Keratinocyte (primary cell): ENCODE measurements around the gene TM4SF5. TPM values are rescaled to one million over a fixed set of nuclear protein-coding genes. Genes with fewer than 3 reads are reported as not detected.

ENCODE experiments used
- DNase-seq: peaks from one replicate; pipeline ENCODE4 v3.0.0-alpha.2; 2011; ENCODE audit warnings: low read depth, missing footprints, low spot score
- FAIRE-seq: peaks from 2 replicates; lab custom pipeline; 2011; peaks lifted over from hg19 to GRCh38; lab: Jason Lieb, UNC
- H2AFZ ChIP-seq: 2 replicates; pipeline ENCODE4 v1.6.0; 2012; ENCODE audit warnings: low read length, control low read depth, inconsistent platforms; ENCODE audit not compliant: control insufficient read depth
- H3K27ac ChIP-seq: 2 replicates; pipeline ENCODE4 v1.5.1; 2011; ENCODE audit warnings: low read length; ENCODE audit not compliant: control insufficient read depth, insufficient read depth
- H3K27me3 ChIP-seq: 3 replicates; pipeline ENCODE4 v1.6.0; 2011; ENCODE audit warnings: low read length; ENCODE audit not compliant: control insufficient read depth, insufficient read depth; ENCODE audit errors: extremely low read depth
- H3K36me3 ChIP-seq, 2 experiments: 2 replicates in 1 of 2; 3 replicates in 1 of 2; pipeline ENCODE4 v1.5.1; 2011; ENCODE audit warnings: low read length in 2 of 2, mild to moderate bottlenecking in 1 of 2; ENCODE audit not compliant: control insufficient read depth in 2 of 2, insufficient read depth in 2 of 2; ENCODE audit errors: extremely low read depth in 1 of 2
- H3K4me1 ChIP-seq: 3 replicates; pipeline ENCODE4 v1.5.1; 2011; ENCODE audit warnings: low read length; ENCODE audit not compliant: control insufficient read depth, insufficient read depth; ENCODE audit errors: extremely low read depth
- H3K4me2 ChIP-seq: 3 replicates; pipeline ENCODE4 v1.6.0; 2011; ENCODE audit warnings: low read depth, low read length; ENCODE audit not compliant: control insufficient read depth, insufficient read depth; ENCODE audit errors: extremely low read depth
- H3K4me3 ChIP-seq, 3 experiments: fragments of 200-600 bp in 1 of 3; sonication (generic) in 1 of 3; 2 replicates in 2 of 3; 3 replicates in 1 of 3; pipeline ENCODE4 v1.5.1; 2011 to 2016; ENCODE audit warnings: low read length in 3 of 3, mild to moderate bottlenecking in 3 of 3, control low read depth in 2 of 3, inconsistent platforms in 1 of 3, low read depth in 1 of 3, mixed read lengths in 1 of 3, mixed run types in 1 of 3, moderate library complexity in 1 of 3; ENCODE audit not compliant: control insufficient read depth in 2 of 3, insufficient read depth in 2 of 3; ENCODE audit errors: extremely low read depth in 1 of 3
- H3K79me2 ChIP-seq: 2 replicates; pipeline ENCODE4 v1.6.0; 2012; ENCODE audit warnings: low read length; ENCODE audit not compliant: control insufficient read depth, insufficient read depth
- H3K9ac ChIP-seq: 3 replicates; pipeline ENCODE4 v1.6.0; 2011; ENCODE audit warnings: low read length; ENCODE audit not compliant: control insufficient read depth, insufficient read depth; ENCODE audit errors: extremely low read depth
- H3K9me1 ChIP-seq: 3 replicates; pipeline ENCODE4 v1.6.0; 2011; ENCODE audit warnings: low read length; ENCODE audit not compliant: control insufficient read depth, insufficient read depth; ENCODE audit errors: extremely low read depth
- H3K9me3 ChIP-seq: 2 replicates; pipeline ENCODE4 v1.5.1; 2012; ENCODE audit warnings: low read depth, low read length; ENCODE audit not compliant: control insufficient read depth
- H4K20me1 ChIP-seq: 3 replicates; pipeline ENCODE4 v1.6.0; 2011; ENCODE audit warnings: low read length; ENCODE audit not compliant: control insufficient read depth, insufficient read depth; ENCODE audit errors: extremely low read depth
- CTCF ChIP-seq, 3 experiments: IDR thresholded peaks in 1 of 3; conservative IDR thresholded peaks in 1 of 3; optimal IDR thresholded peaks in 1 of 3; 2 replicates in 2 of 3; 3 replicates in 1 of 3; pipeline versions ENCODE3 to v1.5.1; 2011; ENCODE audit warnings: low read length in 3 of 3, mild to moderate bottlenecking in 3 of 3, moderate library complexity in 2 of 3, control low read depth in 1 of 3, inconsistent platforms in 1 of 3; ENCODE audit not compliant: insufficient read depth in 2 of 3; ENCODE audit errors: extremely low read depth in 1 of 3
- EZH2 ChIP-seq: IDR thresholded peaks from one replicate; pipeline ENCODE4 v1.6.1; 2012; ENCODE audit warnings: inconsistent platforms, mild to moderate bottlenecking, low read length, moderate library complexity
- dilution Hi-C: fragments of 300-500 bp; cut with MboI; formaldehyde crosslinking; loops from one replicate; pipeline ENCODE4 v1.7.0; 2020; ENCODE audit warnings: low sequenced_read_pairs; ENCODE audit not compliant: extremely low pct_ligation_motif_present
- polyA plus RNA-seq, 5 experiments: library from polyadenylated mRNA; depleted of rRNA in 3 of 5; stranded (reverse) in 3 of 5; stranded (forward) in 1 of 5; unstranded in 1 of 5; fragments of >200 nt; gene quantifications; 1 replicate in 1 of 5; 2 replicates in 3 of 5; 3 replicates in 1 of 5; pipeline versions ENCODE4 v1.2.1 to v1.2.3, GENCODE V29; 2011 to 2012; ENCODE audit warnings: missing spikeins in 2 of 5, low read depth in 1 of 5, low replicate concordance in 1 of 5

The TM4SF5 gene
- polyA plus RNA-seq, 1 donor (not counting 4 experiments of a cell fraction or from before 2014, with no cell fraction given) = not detected

DNA sequence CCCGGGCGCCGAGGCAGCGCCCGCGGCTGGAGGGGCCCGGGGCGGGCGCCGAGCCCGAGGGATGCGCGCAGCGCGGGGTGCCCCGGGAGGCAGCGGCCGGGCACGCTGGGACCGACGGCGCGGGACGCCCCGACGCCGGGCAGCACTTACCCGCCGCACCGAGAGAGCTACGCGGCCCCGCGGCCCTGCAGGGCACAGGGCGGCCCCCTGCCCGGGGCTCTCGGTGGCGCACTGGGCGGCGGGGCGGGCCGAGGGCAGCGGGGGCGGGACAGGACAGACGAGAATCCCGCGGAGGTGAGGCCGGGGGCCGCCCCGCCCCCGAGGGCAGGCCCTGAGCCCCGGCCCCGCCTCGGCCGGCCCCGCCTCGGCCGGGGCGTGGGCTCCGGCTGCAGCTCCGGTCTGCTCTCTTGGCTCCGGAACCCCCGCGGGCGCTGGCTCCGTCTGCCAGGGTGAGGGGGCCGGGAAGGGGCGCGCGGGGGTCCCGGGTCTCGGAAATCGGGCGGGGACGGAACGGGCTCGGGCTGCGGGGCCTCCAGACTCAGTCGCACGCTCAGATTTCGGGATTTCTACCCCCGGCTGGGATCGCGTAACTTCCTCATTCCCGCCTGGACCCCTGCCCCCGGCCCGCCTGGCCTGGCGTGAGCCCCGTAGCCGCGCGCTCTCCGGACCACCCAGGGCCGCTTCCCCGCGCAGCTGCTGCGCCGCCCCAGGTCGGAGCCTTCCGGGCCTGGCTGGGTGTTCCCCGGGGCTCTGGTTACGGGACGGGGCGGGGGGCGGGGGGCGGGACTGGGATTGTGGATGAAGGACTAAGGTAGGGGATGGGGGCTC lies 35.3 kb downstream of the TM4SF5 start, which contains the start of gene PLD2:
Gene PLD2 (plus strand): TSS at position 376 of the 828 bp plus-strand sequence. CDS start 621 bp downstream, outside the sequence.
- Histone ChIP-seq H3K36me3 (peaks cover 15 to 16% of the 10 kb centered on the region in 2 experiments), H3K27me3 (no peaks in the 10 kb centered on the region), H3K4me1 (peaks cover 15% of the 10 kb centered on the region), H2AFZ (peak within 1 kb of the TSS; percentile 76), H3K27ac (peak within 1 kb of the TSS; percentile 61), H3K4me3 (peak within 1 kb of the TSS; percentile 80 to 90 (median 85)), H3K9ac (peak within 1 kb of the TSS; percentile 81), H3K4me2 (peak within 1 kb of the TSS; percentile 97), H3K79me2 (peaks cover 4% of the 10 kb centered on the region), H4K20me1 (no peaks in the 10 kb centered on the region), H3K9me3 (no peaks in the 10 kb centered on the region), H3K9me1 (no peaks in the 10 kb centered on the region)
- DNase-seq (no peak), FAIRE-seq (no peak)
- dilution Hi-C loops = no loop called here
- no peak for TF ChIP-seq EZH2
- no peak for TF ChIP-seq CTCF (optimal IDR thresholded peaks at IDR 0.05 in 1 of 3, IDR thresholded peaks at IDR 0.05 in 1 of 3, conservative IDR thresholded peaks at IDR 0.05 in 1 of 3; ENCODE audit: extremely low read depth in 1 of 3, insufficient read depth in 2 of 3, low read length in 3 of 3)

DNA sequence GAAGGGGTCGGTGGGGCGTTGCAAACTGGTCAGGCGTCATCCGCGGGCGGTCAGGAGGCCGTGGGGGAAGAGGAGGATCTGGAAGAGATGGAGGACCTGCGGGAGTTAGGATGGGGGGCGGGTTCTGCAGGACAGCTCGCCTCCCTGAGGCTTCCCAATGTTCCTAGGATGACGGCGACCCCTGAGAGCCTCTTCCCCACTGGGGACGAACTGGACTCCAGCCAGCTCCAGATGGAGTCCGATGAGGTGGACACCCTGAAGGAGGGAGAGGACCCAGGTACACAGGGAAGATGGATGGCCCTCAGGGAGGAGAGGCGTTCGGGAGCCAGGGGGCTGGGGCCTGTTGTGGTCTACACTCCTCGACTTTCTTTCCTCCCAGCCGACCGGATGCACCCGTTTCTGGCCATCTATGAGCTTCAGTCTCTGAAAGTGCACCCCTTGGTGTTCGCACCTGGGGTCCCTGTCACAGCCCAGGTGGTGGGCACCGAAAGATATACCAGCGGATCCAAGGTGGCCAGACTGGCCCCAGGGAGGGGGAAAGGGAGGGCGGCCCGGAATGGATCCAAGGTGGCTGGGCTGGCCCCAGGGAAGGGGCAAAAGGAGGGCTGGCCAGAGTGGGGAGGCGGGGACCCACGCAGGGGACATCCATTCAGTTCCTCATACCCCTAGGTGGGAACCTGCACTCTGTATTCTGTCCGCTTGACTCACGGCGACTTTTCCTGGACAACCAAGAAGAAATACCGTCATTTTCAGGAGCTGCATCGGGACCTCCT lies 36.1 kb downstream of the TM4SF5 start:
- Histone ChIP-seq H3K9ac (peak overlapping the region; percentile 44), H3K27me3 (no peaks in the 10 kb centered on the region), H2AFZ (peak overlapping the region; percentile 37), H3K36me3 (peaks cover 15 to 16% of the 10 kb centered on the region in 2 experiments), H3K4me2 (peak overlapping the region; percentile 86), H3K9me1 (no peaks in the 10 kb centered on the region), H3K9me3 (no peaks in the 10 kb centered on the region), H3K79me2 (peaks cover 4% of the 10 kb centered on the region), H3K27ac (no peak overlapping the region), H3K4me1 (peaks cover 15% of the 10 kb centered on the region), H4K20me1 (no peaks in the 10 kb centered on the region), H3K4me3 (peak overlapping the region; percentile 64 to 85 (median 72))
- FAIRE-seq (no peak), DNase-seq (no peak)
- dilution Hi-C loops = no loop called here
- TF ChIP-seq CTCF (optimal IDR thresholded peaks at IDR 0.05 in 1 of 3, IDR thresholded peaks at IDR 0.05 in 1 of 3, conservative IDR thresholded peaks at IDR 0.05 in 1 of 3; ENCODE audit: extremely low read depth in 1 of 3, insufficient read depth in 2 of 3, low read length in 3 of 3) (no peak), EZH2 (no peak)
